ENCODE measurements around the gene SPOPL.

Gene SPOPL

GRCh38 chr2:138534791-138535190 lies 33.2 kb downstream of the SPOPL start:
- CTCF ChIA-PET, result interaction anchor here (1.2 kb wide), 1 partner anchor 126 kb away, joined by 3 read pairs; no protein-coding TSS in a partner anchor
- no peaks in the 10 kb centered on the region for H3K4me1 ChIP-seq (ENCODE audit: control insufficient read depth, insufficient read depth, low read length)
- H3K4me3 ChIP-seq (ENCODE audit: low read depth, low read length), result no peak overlapping the region
- H3K9me3 ChIP-seq (ENCODE audit: control insufficient read depth, insufficient read depth, low read depth, low read length), result no peaks in the 10 kb centered on the region
- POLR2A ChIA-PET, result no interaction called here
- H3K27ac ChIP-seq (ENCODE audit: extremely low read depth, low read depth, low read length), result no peak overlapping the region
- H3K36me3 ChIP-seq (ENCODE audit: control insufficient read depth in 2 of 2, insufficient read depth in 1 of 2, low read length in 2 of 2), result peaks cover 0 to 11% of the 10 kb centered on the region in 2 experiments; a peak in 1 of 3 replicates
- no peak for TF ChIP-seq ZNF302 (tag by site-specific recombination; IDR thresholded peaks at IDR 0.05; ENCODE audit: low read depth)
- TF ChIP-seq ZNF433 (tag by site-specific recombination; IDR thresholded peaks at IDR 0.05; ENCODE audit: low read depth), result no peak
- no peak for TF ChIP-seq ZNF148 (tag by site-specific recombination; IDR thresholded peaks at IDR 0.05; ENCODE audit: borderline replicate concordance)
- TF ChIP-seq ZNF629 (tag by site-specific recombination; IDR thresholded peaks at IDR 0.05), result no peak
- TF ChIP-seq ZNF704 (tag by site-specific recombination; IDR thresholded peaks at IDR 0.05), result no peak
- TF ChIP-seq GLIS2 (tag by site-specific recombination; IDR thresholded peaks at IDR 0.05), result no peak
- TF ChIP-seq PRDM1 (tag by site-specific recombination; IDR thresholded peaks at IDR 0.05), result no peak
- TF ChIP-seq ZFP41 (tag by site-specific recombination; IDR thresholded peaks at IDR 0.05; ENCODE audit: borderline replicate concordance), result no peak

GRCh38 chr2:138536302-138536701 lies 34.7 kb downstream of the SPOPL start:
- peaks cover 0 to 11% of the 10 kb centered on the region in 2 experiments; a peak in 1 of 3 replicates for H3K36me3 ChIP-seq (ENCODE audit: control insufficient read depth in 2 of 2, insufficient read depth in 1 of 2, low read length in 2 of 2)
- H3K9me3 ChIP-seq (ENCODE audit: control insufficient read depth, insufficient read depth, low read depth, low read length), result no peaks in the 10 kb centered on the region
- no peak overlapping the region for H3K27ac ChIP-seq (ENCODE audit: extremely low read depth, low read depth, low read length)
- TF ChIP-seq OSR2 (tag by site-specific recombination; IDR thresholded peaks at IDR 0.05) (no peak), ZNF324 (tag by site-specific recombination; IDR thresholded peaks at IDR 0.05) (no peak), BCL11B (tag by site-specific recombination; IDR thresholded peaks at IDR 0.05; ENCODE audit: low read depth) (no peak), ZNF654 (tag by site-specific recombination; IDR thresholded peaks at IDR 0.05; ENCODE audit: low read depth) (no peak), ZNF18 (tag by site-specific recombination; IDR thresholded peaks at IDR 0.05) (no peak), ZNF202 (tag by site-specific recombination; IDR thresholded peaks at IDR 0.05; ENCODE audit: borderline replicate concordance) (no peak), ZNF133 (tag by site-specific recombination; IDR thresholded peaks at IDR 0.05) (no peak), KLF7 (tag by site-specific recombination; IDR thresholded peaks at IDR 0.05; ENCODE audit: borderline replicate concordance) (no peak), ZNF2 (tag by site-specific recombination; IDR thresholded peaks at IDR 0.05) (no peak), ZNF132 (tag by site-specific recombination; IDR thresholded peaks at IDR 0.05; ENCODE audit: borderline replicate concordance) (no peak), ZNF501 (tag by site-specific recombination; IDR thresholded peaks at IDR 0.05) (no peak), ZNF174 (tag by site-specific recombination; IDR thresholded peaks at IDR 0.05) (no peak), ZNF621 (tag by site-specific recombination; IDR thresholded peaks at IDR 0.05) (no peak), ZNF585B (tag by site-specific recombination; IDR thresholded peaks at IDR 0.05) (no peak), ZSCAN23 (tag by site-specific recombination; IDR thresholded peaks at IDR 0.05) (no peak), ZNF639 (tag by site-specific recombination; IDR thresholded peaks at IDR 0.05) (no peak), ZNF23 (tag by site-specific recombination; IDR thresholded peaks at IDR 0.05; ENCODE audit: borderline replicate concordance) (no peak)
- H3K4me1 ChIP-seq (ENCODE audit: control insufficient read depth, insufficient read depth, low read length), result no peaks in the 10 kb centered on the region
- ChIA-PET POLR2A (no interaction called here), CTCF (no interaction called here)
- no peak overlapping the region for H3K4me3 ChIP-seq (ENCODE audit: low read depth, low read length)
